Adipocyte (in vitro differentiated cells): Measurements from ENCODE around the gene EGF.
"Not testable (repeated sequence)": the region's sequence is repeated elsewhere in the genome, so short reads cannot be mapped to it uniquely, and the experiment has no call there.

Experiments
- DNase-seq: peaks from one replicate; pipeline ENCODE4 v3.0.0-alpha.2; 2015; ENCODE audit warnings: low read depth
- H3K27me3 ChIP-seq: replicated peaks from 2 replicates; pipeline ENCODE4 v1.7.0; 2013; ENCODE audit warnings: mild to moderate bottlenecking, low read length, moderate library complexity; ENCODE audit not compliant: control insufficient read depth, insufficient read depth
- H3K36me3 ChIP-seq: 2 replicates; pipeline ENCODE4 v1.7.0; 2013; ENCODE audit warnings: low read length, mild to moderate bottlenecking, moderate library complexity; ENCODE audit not compliant: control insufficient read depth, insufficient read depth, severe bottlenecking
- H3K4me1 ChIP-seq: 2 replicates; pipeline ENCODE4 v1.7.0; 2013; ENCODE audit warnings: mild to moderate bottlenecking, low read length, moderate library complexity; ENCODE audit not compliant: control insufficient read depth, insufficient read depth
- H3K4me3 ChIP-seq: 2 replicates; pipeline ENCODE4 v1.7.0; 2013; ENCODE audit warnings: mild to moderate bottlenecking, low read length, moderate library complexity
- H3K9ac ChIP-seq: 2 replicates; pipeline ENCODE4 v1.7.0; 2013; ENCODE audit warnings: mild to moderate bottlenecking, low read length, moderate library complexity
- H3K9me3 ChIP-seq: 2 replicates; pipeline ENCODE4 v1.7.0; 2013; ENCODE audit warnings: mild to moderate bottlenecking, low read length, moderate library complexity; ENCODE audit not compliant: control insufficient read depth

EGF gene

DNA sequence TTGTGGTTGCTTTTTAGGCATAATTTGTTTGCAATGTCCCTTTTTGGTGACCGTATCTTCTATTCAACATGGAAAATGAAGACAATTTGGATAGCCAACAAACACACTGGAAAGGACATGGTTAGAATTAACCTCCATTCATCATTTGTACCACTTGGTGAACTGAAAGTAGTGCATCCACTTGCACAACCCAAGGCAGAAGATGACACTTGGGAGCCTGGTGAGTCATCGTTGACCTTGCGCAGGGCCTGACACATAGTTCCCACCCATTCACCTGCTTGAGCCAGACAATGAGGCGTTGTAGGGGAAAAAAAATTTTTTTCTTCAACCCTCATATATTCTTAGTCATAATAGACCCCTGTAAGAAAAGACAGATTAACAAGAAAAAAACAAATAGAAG, 32.4 kb downstream of the EGF start:
- DNase-seq = no peak

DNA sequence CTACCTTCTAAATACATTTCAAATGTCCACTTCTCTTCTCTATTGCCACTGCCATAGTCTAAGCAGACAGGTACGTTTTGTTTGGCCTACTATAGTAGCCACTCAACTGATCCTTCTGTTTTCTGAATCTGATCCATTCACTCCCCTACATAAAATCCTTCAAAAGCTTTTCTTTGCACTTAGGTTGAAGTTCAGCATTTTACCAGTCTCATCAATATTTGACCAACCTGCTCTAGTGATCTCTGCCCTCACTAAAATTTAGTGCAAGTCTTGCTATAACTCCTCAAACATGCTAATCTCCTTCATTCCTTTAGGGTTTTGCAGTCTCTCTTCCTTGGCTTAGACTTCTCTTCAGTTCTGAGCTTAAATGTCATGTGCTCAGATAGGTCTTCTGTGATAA, 33.4 kb downstream of the EGF start:
- no peaks in the 10 kb centered on the region for H3K36me3 ChIP-seq
- no peak overlapping the region for H3K9ac ChIP-seq

More for the DNA sequence above, 32.4 kb downstream of the EGF start:
- H3K9me3 ChIP-seq = no peaks in the 10 kb centered on the region
- H3K27me3 ChIP-seq = no peaks in the 10 kb centered on the region
- no peak overlapping the region for H3K9ac ChIP-seq
- no peak overlapping the region for H3K4me3 ChIP-seq
- H3K36me3 ChIP-seq = no peaks in the 10 kb centered on the region
- H3K4me1 ChIP-seq = no peaks in the 10 kb centered on the region

DNA sequence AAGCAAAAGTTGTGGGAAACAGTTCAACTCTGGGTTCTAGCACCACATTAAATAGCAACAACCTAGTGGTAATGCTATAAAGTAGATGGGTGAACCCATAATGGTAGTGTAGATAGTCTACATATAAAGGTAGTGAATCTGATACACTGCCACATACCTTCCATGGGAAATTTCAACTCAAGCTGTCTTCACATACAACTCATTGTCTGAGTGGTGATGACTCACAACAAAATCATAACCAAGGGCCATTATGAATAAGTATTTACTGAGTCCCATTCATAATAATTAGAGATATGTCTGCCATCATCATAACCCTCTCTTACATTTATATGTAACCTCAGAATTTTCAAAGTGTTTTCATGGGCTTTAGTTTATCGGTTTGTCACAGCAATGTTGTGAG, 34.8 kb downstream of the EGF start:
- no peaks in the 10 kb centered on the region for H3K9me3 ChIP-seq
- no peaks in the 10 kb centered on the region for H3K27me3 ChIP-seq
- no peaks in the 10 kb centered on the region for H3K36me3 ChIP-seq
- DNase-seq = no peak
- no peaks in the 10 kb centered on the region for H3K4me1 ChIP-seq
- no peak overlapping the region for H3K4me3 ChIP-seq
- H3K9ac ChIP-seq = no peak overlapping the region

More for the DNA sequence above, 33.4 kb downstream of the EGF start:
- Histone ChIP-seq H3K27me3 (no peaks in the 10 kb centered on the region), H3K4me1 (no peaks in the 10 kb centered on the region), H3K9me3 (no peaks in the 10 kb centered on the region), H3K4me3 (no peak overlapping the region)
- no peak for DNase-seq

DNA sequence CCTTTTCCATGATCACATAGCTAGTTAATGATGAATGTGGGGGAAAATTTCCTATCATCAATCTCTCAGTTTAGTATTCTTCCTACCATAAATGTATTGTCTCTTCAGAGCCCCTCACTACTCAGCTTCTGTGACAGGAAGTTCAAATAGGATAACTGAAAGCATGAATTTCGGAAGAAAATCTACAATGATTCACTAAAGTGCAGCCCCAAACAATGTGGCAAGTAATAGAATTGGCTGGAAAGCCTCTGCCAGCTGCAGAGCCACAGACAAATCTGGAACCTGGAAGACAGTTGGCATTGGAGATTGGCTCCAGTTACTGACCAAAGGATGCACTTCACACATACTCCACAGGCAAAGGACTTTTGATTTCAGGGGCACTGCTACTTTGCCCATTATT, 35.2 kb downstream of the EGF start:
- Histone ChIP-seq H3K27me3 (no peaks in the 10 kb centered on the region), H3K36me3 (no peaks in the 10 kb centered on the region), H3K9me3 (no peaks in the 10 kb centered on the region), H3K9ac (no peak overlapping the region), H3K4me1 (no peaks in the 10 kb centered on the region), H3K4me3 (no peak overlapping the region)
- no peak for DNase-seq

DNA sequence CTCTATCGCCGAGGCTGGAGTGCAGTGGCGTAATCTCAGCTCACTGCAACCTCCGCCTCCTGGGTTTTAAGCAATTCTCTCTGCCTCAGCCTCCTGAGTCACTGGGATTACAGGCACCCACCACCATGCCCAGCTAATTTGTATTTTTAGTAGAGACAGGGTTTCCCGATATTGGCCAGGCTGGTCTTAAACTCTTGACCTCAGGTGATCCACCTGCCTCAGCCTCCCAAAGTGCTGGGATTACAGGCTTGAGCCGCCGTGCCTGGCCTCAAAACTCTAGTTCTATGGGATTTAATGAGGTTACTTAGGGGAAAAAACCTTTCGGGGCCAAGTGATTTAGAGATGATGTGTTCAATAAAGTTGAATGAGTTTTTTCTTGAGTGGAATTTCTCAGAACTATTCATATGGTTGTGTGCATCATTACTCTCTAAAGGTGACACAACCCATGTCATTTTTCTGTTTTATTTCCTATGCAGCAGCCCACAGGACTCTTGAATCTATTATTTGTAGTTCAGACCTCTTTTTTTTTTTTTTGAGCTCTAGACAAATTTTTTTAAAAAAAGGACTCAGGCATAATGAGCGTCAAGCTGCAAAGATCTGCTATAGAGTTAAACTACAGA, 36.5 kb downstream of the EGF start:
- H3K27me3 ChIP-seq = not testable (repeated sequence)

DNA sequence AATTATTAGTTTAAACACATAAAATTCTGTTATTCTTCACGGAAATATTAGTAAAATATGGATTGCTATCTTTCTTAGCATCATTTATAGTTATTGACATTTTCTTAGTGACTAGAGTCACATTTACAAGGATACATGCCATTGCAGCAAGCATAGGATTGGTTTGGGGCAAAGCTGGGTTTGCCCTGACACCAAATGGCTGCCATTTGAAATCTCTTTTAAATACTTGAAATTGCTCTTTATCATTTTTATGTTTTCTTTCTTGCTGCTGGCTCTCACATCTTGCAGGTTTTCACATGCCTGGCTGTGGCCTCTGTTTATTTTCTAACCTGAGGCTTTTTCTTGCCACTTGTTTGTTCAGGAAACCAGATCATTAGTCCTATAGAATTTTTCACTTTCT, 39.9 kb downstream of the EGF start:
- H3K9ac ChIP-seq = no peak overlapping the region
- no peaks in the 10 kb centered on the region for H3K9me3 ChIP-seq
- DNase-seq = no peak
- H3K27me3 ChIP-seq = no peaks in the 10 kb centered on the region
- no peaks in the 10 kb centered on the region for H3K36me3 ChIP-seq
- no peak overlapping the region for H3K4me3 ChIP-seq
- no peaks in the 10 kb centered on the region for H3K4me1 ChIP-seq

More for the DNA sequence above, 36.5 kb downstream of the EGF start:
- not testable (repeated sequence) for H3K36me3 ChIP-seq, DNase-seq, H3K9me3 ChIP-seq, H3K4me3 ChIP-seq, H3K4me1 ChIP-seq, H3K9ac ChIP-seq

DNA sequence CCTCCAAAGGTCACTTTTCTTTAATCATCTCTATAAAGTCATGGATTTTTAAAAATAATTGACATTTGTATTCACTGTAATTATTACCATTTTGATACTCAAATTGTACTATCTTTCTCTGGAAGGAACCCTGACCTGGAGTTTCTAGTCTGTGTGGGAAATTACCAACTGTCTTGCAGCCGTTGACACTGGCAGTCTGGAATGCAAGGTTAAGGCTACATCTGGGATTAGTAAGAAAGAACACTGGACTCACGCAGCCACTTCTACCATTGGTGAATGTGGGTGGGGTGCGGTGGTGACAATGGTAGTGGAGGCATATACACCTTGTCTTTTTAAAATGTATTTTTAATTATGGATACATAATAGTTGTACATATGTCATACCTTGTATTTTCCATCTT, 40.9 kb downstream of the EGF start:
- DNase-seq = no peak
- Histone ChIP-seq H3K9ac (no peak overlapping the region), H3K4me3 (no peak overlapping the region), H3K36me3 (no peaks in the 10 kb centered on the region), H3K27me3 (no peaks in the 10 kb centered on the region), H3K4me1 (no peaks in the 10 kb centered on the region), H3K9me3 (no peaks in the 10 kb centered on the region)

DNA sequence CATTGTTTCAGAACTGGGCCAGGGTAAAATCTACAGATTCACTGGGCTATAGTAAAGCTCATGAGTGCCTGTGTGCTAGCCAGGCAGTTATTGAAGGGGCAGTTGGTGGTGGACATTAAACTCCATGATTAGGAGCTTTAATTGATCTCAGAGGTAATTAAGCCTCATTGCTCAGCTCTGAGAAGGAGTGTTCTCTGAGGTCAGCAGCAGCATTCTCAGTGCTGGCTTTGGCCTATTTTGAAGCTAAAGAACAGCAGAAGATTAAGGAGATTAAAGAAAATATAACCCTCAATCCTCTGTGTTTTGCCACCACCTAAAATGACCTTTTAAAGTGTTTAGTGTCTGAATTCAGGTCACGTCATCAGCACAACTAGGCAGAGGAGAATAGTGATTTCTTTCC, 42.5 kb downstream of the EGF start:
- H3K4me1 ChIP-seq = no peaks in the 10 kb centered on the region
- no peaks in the 10 kb centered on the region for H3K36me3 ChIP-seq
- H3K27me3 ChIP-seq = no peaks in the 10 kb centered on the region
- no peak overlapping the region for H3K4me3 ChIP-seq
- no peak for DNase-seq
- H3K9me3 ChIP-seq = no peaks in the 10 kb centered on the region
- no peak overlapping the region for H3K9ac ChIP-seq

DNA sequence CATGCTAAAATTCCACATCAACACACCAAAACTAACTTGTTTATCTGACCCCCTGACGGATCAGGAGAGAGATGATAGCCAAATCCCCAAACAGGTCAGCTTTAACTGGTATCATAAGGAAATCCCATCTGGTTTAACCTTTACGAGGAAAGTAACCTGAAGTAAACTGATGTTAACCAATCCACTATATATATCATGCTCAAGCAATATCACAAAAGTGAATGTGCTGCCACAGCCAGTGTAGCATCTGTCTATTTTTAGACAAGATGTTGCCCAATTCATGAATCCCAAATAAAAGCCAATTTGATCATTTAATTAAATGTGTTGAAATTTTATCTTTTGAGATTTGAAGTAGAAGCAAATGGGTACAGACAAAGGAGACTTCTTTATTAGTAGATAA, 44.5 kb downstream of the EGF start:
- H3K9ac ChIP-seq = no peak overlapping the region
- no peak overlapping the region for H3K4me3 ChIP-seq
- no peaks in the 10 kb centered on the region for H3K36me3 ChIP-seq
- DNase-seq = no peak
- no peaks in the 10 kb centered on the region for H3K4me1 ChIP-seq
- no peaks in the 10 kb centered on the region for H3K9me3 ChIP-seq
- H3K27me3 ChIP-seq = no peaks in the 10 kb centered on the region

DNA sequence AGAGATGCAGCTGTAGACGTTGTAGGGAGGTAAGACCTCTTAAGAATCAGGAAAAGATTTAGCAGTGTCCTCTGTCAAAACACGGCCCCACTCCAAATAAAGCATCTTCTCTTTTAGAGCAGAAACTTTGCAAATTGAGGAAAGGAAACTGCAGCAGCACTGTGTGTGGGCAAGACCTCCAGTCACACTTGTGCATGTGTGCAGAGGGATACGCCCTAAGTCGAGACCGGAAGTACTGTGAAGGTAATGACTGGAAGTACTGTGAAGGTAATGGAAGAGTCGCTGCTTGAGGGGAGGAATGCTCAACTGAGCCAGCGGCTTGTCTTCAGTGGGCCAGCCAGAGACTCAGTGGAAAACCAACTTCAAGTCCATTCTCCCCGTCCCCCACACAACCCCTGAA, 46.5 kb downstream of the EGF start:
- no peaks in the 10 kb centered on the region for H3K36me3 ChIP-seq
- no peak for DNase-seq
- H3K9ac ChIP-seq = no peak overlapping the region
- no peaks in the 10 kb centered on the region for H3K4me1 ChIP-seq
- no peaks in the 10 kb centered on the region for H3K9me3 ChIP-seq
- H3K27me3 ChIP-seq = no peaks in the 10 kb centered on the region
- H3K4me3 ChIP-seq = no peak overlapping the region

DNA sequence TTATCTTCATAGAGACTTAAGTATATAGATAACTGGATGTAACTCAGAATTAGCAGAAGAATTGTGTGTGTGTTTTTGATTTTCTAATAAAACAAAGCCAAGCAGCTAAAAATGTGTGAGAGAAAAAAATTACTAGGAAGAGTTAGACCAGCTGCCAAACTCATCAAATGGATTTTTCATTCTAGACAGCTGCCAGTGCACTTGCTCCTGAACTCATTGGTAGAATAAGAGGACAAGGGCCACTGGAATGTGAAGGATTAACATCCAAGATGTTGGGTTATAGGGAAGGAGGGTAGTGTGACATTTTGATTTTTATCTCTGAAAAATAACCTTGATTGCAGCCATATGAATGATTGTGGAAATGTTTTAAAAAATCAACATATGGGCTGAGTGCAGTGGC, 49.7 kb downstream of the EGF start:
- H3K4me3 ChIP-seq = no peak overlapping the region
- H3K27me3 ChIP-seq = no peaks in the 10 kb centered on the region
- no peaks in the 10 kb centered on the region for H3K9me3 ChIP-seq
- no peak for DNase-seq
- H3K4me1 ChIP-seq = no peaks in the 10 kb centered on the region
- H3K9ac ChIP-seq = no peak overlapping the region
- H3K36me3 ChIP-seq = no peaks in the 10 kb centered on the region

DNA sequence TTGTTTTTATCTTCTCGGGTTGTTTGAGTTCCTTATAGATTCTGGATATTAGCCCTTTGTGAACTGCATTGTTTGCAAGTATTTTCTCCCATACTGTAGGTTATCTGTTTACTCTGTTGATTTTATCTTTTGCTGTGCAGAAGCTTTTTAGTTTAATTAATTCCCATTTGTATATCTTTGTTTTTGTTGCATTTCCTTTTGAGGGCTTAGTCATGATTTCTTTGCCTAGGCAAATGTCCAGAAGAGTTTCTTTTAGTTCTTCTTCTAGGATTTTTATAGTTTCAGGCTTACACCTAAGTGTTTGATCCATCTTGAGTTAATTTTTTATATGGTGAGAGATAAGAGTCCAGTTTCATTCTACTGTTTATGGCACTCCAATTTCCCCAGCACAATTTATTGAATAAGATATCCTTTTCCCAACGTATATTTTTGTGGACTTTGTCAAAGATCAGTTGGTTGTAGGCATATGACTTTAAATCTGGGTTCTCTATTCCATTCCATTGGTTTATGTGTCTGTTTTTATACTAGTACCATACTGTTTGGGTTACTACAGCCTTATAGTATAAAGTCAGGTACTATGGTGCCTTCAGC, 54.3 kb downstream of the EGF start:
- Histone ChIP-seq H3K4me3 (no peak overlapping the region), H3K27me3 (no peaks in the 10 kb centered on the region), H3K36me3 (no peaks in the 10 kb centered on the region), H3K9me3 (no peaks in the 10 kb centered on the region), H3K9ac (no peak overlapping the region), H3K4me1 (no peaks in the 10 kb centered on the region)
- no peak for DNase-seq
